NCI-H748 treated with DMSO at 0.1 percent for 48 hours (cell line): ENCODE results near the gene CPEB4.

Experiments
- DNase-seq: peaks from one replicate; lab custom pipeline; 2025; lab: John Stamatoyannopoulos, UW

Gene CPEB4

GRCh38 chr5:173858670-173859407 is 29.3 kb upstream of the CPEB4 start:
- DNase-seq: no peak

- no peak for DNase-seq
Observed at GRCh38 chr5:173859408-173860159, 28.6 kb upstream of the CPEB4 start.

DNA sequence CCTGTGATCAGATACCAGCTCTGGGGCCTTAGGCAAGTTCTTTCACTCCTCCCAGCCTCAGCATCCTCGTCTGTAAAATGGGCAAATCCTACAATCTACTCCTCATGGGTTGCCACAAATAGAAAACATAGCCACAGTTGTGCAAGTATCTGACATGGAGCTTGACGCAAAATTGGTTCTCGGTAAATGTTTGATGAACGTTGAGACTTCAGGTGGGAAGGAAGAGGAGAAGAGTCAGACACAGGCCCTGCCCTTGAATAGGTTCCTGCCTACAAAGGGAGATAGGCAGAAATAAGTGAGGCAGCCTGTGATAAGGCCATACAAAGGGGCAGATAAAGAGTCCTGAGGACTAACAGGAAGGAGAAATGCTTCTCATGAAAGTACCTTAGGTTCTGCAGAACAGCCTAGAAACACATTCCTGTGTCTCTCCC is 26.1 kb upstream of the CPEB4 start:
- DNase-seq: no peak

- DNase-seq: no peak
Observed at GRCh38 chr5:173863359-173863758, 24.8 kb upstream of the CPEB4 start.

- DNase-seq: no peak
Observed at GRCh38 chr5:173864126-173865050, 23.8 kb upstream of the CPEB4 start.

GRCh38 chr5:173866243-173866857 is 21.8 kb upstream of the CPEB4 start:
- no peak for DNase-seq

DNA sequence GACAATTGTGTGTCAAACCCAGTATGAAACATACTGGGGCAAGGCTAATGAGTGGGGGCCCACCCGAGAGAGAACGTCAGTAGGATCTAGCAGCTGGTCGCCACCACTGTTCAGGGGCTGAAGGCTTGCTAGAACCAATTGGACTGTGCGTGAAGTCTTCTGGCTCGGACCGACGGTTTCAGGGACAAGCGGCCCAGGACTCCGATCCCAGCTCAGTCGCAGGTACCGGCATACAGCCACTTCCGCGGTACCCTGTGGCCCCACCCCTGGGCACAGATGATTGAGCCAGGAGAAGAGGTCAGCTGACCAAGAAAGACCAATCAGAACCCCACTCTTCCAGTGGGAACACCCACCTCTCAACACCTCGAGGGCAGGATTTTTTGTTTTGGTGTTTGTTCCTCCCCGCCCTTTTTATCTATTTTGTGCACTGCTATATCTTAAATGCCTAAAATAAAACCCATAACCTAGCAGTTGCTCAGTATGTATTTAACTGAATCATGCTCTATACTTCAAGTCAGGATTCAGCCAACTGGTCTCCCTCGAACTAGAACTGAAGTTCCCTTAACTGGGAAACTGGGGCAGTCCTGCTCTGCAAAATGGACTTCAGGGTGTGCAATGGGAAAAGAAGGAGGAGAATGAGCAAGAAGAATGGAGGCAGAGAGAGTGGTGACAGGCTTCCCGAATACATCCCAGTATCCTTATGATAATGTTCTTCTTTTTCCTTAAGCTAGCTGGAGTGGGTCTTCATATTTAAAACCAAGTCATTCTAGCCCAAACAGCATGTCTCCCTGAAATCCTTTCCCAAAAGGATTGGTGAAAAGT is 21.1 kb upstream of the CPEB4 start:
- no peak for DNase-seq

DNA sequence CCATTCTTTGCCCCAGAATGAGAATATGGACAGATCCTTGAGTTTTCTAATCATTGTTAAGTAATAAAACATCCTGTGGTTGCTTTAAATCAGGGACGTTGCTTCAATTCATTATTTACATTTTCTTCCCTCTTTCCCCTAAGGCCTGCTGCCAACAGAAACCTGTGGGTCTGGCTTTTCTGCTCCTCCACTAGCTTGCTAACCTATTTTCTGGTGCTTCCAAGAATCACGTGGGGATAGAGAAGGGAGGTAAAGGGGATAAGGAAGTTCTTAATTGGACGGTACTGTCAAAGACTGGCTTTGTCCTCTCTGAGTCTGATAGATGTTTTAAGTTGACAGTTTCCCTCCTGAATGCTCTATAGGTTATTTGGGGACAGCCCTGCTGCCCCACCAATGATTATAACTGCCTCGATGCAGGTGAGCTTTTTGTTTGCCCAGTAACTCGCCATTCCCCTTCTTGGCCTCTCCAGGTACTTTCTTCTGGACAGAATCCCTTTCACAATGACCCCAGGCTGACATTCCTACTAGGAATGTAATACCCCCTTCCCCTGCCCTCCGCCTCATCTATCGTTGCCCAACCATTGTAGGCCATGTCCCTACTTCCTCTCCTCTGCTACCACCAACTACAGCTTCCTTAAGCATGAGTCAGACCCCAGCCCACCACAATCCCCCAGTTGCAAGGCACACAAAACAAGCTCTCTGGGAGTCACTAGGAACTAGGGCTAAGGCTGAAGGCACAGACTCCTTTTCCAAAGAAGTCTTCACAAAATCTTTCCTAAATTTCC is 19.9 kb upstream of the CPEB4 start:
- no peak for DNase-seq

GRCh38 chr5:173869316-173869715 is 18.8 kb upstream of the CPEB4 start:
- no peak for DNase-seq

GRCh38 chr5:173872957-173873305 is 15.2 kb upstream of the CPEB4 start:
- no peak for DNase-seq

DNA sequence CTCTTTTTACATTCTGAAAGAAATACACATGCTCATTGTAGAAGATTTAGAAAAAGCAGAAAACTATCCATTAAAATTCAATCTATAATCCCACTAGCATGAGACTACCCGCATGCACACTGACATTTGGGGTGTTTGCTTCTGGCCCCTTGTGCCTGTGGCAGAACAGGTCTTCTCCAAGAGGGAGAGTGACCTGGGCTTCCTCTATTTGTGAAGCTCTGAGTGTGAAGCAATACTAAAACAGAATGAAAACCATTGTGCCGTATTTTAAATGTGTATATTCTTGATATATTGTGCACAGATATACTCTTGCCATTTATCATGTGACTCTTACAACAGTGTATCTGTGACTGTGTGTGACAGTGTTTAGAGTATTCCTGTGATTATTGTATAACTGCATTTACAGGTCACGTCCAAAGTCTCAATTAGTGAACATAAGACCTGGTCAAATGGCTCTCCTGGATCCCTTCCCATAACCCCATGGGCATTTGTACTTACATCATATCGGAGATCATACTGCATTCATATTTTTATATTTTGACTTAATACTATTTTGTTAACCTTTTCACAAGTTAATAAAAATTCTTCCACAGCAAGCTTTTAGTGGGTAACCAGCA is 14.7 kb upstream of the CPEB4 start:
- DNase-seq: no peak

DNA sequence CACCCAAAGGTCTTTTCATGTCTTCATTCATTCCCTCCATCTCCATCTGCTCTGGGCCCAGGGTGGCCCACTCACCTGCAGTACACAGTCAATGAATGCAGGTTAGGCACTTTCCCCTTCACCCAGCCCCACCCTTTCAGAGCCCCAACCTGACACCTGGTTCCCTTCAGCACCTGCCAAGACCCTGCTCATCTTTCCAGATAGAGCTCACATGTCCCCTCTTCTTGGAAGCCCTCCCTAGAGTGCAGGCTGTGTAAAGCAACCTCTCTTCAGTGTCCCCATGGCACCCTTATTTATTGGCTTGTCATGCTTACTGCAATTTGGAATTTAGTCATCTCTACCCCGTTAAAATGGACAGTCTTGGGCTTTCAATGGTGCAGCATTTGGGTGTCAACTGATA is 13.0 kb upstream of the CPEB4 start:
- no peak for DNase-seq

- DNase-seq: no peak
Observed at GRCh38 chr5:173878224-173878967, 9.8 kb upstream of the CPEB4 start.

DNA sequence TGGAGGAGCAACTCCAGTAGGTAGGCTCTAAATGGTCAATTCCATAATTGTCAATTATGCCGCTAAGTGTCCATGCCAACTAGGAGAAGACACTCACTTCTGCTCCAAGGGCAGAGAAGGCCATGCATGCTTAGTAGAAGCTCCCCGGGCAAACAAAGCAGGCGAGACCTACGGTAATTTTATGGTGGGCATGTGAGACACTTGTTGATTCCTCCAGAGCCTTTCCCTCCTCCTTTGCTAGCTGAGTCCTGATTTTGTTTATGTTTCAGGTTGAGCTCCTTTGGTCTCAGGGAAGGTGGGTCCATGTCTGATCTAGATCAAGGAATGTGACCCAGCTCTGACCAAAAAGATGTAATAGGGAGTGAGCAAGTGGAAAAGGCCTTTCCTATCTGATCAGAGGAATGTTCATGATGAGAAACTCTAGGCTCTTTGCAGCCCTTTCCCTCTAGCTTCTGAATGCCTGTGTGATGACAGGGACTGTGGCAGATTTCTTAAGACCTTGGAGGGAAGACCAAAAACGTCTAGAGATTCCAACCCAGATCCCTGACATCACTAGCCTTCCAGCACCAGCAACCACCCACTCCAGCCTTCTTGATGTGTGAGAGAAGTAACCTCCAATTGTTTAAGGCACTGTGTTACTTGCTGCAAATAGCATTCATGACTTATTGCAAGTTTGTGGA is 7.7 kb upstream of the CPEB4 start:
- DNase-seq: no peak

GRCh38 chr5:173881811-173882575 is 6.2 kb upstream of the CPEB4 start:
- no peak for DNase-seq

DNA sequence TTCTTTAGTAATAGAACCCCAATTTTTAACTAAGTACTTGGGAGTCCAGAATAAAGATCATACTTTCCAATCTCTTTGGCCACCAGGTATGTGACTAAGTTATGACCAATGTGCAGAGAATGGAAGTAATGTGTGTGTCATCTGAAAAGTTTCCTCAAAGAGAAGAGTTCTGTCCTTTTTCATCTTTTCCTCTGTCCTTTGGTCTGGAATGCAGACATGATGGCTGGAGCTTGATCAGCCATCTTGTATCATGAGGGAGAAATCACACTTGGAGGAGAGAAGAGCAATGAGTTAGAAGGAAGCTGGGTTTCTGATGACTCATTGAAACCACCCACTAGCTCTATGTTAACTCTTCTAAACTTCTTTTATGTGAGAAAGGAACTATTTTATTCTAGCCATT is 5.5 kb upstream of the CPEB4 start:
- DNase-seq: no peak

DNA sequence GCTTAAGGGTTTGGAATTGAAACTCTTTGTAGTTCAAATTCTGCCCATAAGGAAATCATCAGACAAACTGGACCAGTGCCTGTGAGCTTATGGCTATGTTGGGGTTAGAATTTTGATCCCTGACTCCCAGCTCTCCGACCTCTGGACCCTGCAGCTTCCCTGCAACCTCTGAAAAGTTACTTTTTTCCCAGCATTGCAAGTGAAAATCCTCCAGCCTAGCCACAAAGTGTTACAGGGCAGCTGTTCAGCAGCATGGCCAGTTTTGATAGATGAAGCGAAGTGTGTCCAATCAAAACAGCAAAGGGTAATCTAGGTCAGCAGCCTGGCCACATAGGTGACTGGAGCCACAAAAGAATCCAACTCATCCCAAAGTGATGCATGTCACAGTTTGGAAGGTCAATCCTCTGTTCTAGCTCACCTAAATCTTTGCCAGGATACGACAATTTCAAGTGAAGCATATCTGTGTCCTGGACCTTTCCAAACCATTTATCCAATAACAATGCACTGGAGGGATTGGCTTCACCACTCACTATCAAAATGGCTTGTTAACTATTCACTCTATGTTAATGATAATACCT is 4.7 kb upstream of the CPEB4 start:
- DNase-seq: no peak
